Stimulated activated CD8-positive, alpha-beta memory T cell treated with anti-CD3 and anti-CD28 coated beads, Interleukin-7, amount 100 ng/mL, for 4 hours (primary cell): ENCODE data around the gene SEC14L3.

Experiments
- DNase-seq, 2 donors: peaks; one replicate each; pipeline ENCODE4 v3.0.0-alpha.2; 2020; ENCODE audit warnings: low read depth in 2 of 2

The SEC14L3 gene

DNA sequence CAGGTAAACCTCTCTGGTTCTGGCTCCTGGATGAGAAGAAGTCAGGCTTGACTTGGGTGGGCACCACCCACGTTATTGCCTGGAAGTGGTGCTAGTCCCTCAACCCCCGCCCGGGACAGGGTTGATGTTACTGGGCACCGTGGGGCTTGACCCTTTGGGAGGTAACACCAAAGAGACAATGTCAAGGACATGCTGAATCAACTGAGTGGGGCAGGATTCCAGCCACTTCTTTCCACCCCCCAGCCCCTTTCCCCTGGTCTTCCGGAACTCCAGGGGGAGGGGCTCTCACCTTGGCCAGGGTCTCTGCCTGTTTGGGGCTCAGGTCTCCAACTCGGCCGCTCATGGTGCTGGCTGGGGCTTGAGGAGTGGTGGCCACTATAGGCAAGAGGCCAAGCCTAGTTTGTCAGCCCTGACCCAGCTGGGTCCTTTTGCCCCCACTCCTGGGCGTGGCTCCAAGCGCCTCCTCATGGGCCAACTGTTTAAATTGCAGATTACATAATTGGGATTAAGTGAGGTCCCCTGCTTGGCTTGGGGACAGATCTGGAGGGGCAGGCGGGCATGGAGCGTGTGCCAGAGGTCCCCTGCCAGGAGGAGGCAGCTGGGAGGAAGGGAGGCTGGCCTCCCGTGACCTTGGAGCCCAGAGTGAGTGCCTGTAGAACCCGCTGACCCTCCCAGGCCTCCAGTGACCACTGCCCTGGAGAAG lies at the start of gene SEC14L3:
TSS of gene SEC14L3 (minus strand) at position 402 of the 703 bp plus-strand sequence. CDS start at position 343, 59 bp downstream.
- DNase-seq, result no peak

GRCh38 chr22:30519842-30520425 lies 48.1 kb upstream of the SEC14L3 start:
- DNase-seq, result no peak

- no peak for DNase-seq
Observed at GRCh38 chr22:30516731-30517130, 44.9 kb upstream of the SEC14L3 start.

GRCh38 chr22:30516273-30516672 lies 44.5 kb upstream of the SEC14L3 start:
- no peak for DNase-seq

DNA sequence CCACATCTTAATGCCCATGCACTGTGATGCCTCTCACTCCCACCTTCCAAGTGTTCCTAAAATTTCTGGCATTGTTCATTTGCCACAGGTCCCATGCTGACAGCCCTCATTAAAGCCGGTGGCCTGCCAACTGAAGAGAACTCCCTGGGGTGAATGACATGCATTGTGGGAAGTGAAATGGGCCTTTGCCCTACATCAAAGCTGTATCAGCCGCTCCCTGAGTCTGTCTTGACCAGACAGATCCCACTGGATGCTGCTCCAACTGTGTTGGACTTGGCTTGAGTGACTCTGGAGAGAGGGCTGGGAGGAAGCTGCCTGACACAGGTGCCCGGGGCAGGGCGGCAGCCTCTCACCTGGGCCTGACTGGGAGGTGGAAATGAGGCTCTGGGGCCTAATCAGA lies 42.4 kb upstream of the SEC14L3 start:
- no peak for DNase-seq

- no peak for DNase-seq
Observed at GRCh38 chr22:30513462-30513861, 41.6 kb upstream of the SEC14L3 start.

DNA sequence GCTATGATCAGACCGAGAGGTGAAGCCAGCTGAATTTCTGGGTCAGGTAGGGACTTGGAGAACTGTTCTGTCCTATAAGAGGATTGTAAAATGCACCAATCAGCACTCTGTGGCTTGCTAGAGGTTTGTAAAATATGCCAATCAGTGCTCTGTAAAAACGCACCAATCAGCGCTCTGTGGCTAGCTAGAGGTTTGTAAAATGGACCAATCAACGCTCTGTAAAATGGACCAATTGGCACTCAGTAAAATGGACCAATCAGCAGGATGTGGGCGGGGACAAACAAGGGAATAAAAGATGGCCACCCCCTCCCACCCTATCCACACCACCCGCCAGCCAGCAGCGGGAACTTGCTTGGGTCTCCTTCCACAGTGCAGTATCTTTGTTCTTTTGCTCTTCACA lies 40.1 kb upstream of the SEC14L3 start:
- DNase-seq, result no peak

DNA sequence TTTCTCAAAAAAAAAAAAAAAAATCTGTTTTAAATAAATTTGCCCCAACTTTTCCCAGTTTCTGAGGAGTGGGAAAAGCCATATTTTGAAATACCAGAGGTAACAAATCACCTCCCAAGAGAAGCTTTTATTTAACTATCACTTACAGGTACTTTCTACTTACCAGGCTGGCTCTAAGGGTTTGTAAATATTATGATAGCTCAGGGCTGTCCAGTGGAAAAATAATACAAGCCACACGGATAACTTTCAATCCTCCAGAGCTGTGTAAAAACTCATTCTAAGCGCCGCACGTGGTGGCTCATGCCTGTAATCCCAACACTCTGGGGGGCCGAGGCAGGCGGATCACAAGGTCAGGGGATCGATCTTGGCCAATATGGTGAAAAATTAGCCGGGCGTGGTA lies 39.3 kb upstream of the SEC14L3 start:
- DNase-seq, result no peak

DNA sequence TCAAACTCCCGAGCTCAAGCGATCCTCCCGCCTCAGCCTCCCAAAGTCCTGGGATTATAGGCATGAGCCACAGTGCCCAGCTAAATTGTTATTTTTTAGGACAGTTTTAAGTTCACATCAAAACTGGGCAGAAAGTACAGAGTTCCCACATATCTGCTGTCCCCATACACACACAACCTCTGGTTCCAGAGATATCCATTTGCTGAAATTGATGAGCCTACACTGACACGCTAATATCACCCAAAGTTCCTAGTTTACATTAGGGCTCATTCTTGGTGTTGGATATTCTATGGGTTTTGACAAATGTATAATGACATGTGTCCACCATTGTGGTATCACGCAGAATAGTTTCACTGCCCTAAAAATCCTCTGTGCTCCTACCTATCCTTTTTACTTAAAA lies 36.4 kb upstream of the SEC14L3 start:
- no peak for DNase-seq

DNA sequence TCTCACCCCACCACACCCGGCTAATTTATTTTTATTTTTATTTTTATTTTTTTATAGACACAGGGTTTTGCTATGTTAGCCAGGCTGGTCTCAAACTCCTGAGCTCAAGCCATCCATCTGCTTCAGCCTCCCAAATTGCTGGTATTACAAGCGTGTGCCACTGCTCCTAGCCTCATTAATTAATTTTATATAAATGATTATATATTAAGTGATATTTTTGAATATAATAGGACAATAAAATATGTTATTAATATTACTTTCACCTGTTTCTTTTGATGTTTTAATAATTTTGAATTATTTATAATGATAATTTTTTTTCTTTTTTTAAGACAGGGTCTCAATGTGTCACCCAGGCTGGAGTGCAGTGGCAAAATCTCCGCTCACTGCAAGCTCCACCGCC lies 35.9 kb upstream of the SEC14L3 start:
- no peak for DNase-seq

- DNase-seq, result no peak
Observed at GRCh38 chr22:30506507-30506968, 34.7 kb upstream of the SEC14L3 start.

GRCh38 chr22:30503551-30503950 lies 31.7 kb upstream of the SEC14L3 start:
- DNase-seq, result no peak

GRCh38 chr22:30502911-30503310 lies 31.1 kb upstream of the SEC14L3 start:
- no peak for DNase-seq

DNA sequence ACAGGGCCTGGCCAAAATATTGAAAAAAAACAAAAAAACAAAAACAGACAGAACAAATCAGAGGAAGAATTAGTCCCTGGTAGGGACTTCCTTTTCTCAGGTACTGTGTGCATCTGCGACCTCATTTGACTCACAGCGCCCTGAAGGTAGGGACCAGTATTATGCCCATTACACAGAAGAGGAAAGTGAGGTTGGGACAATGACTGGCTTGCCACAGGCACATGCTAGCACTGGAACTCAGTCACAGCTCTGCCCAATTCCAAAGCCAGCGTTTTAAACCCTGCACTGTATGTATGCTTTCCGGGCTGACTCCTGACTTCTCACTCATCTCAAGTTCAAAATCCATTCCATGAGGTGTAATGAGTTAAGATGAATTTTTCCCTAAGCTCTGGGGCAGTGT lies 30.3 kb upstream of the SEC14L3 start:
- no peak for DNase-seq

DNA sequence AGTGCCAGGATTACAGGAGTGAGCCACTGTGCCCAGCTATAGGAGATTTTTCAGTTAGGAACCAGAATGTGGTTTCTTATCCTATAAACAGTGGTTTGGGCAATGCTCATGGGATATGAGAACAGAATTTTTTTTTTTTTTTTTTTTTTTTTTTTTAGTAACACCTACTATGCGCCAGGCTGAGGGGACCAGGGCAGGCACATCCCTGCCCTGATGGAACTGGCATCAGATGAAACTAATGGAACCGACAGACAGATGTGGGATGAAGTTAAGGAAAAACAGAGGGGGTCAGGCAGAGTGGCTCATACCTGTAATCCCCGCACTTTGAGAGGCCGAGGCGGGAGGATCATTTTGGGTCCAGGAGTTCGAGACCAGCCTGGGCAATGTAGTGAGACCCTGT lies 28.8 kb upstream of the SEC14L3 start:
- no peak for DNase-seq

GRCh38 chr22:30497466-30498150 lies 25.8 kb upstream of the SEC14L3 start:
- DNase-seq, result no peak

- no peak for DNase-seq
Observed at GRCh38 chr22:30495041-30495784, 23.4 kb upstream of the SEC14L3 start.

GRCh38 chr22:30492144-30492543 lies 20.3 kb upstream of the SEC14L3 start:
- no peak for DNase-seq

GRCh38 chr22:30491381-30491780 lies 19.6 kb upstream of the SEC14L3 start:
- DNase-seq, result no peak

DNA sequence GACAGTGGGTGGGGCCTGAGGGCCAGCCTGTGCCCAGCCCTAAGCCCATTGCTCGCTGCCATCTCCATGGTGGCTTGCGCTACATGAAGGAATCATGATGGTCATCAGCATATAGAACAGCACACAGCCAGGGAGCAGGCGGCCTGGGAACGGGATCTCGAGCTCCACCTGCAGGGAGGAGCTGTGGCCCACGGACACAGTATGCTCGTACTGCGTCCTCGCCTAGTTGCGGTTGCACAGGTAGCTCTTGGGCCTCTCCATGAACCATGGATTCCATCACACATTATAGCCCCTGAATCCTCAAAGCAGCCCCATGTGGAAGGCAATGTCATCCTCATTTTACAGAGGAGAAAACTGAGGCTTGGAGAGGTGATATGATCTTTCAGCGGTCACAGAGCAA lies 18.6 kb upstream of the SEC14L3 start:
- no peak for DNase-seq

GRCh38 chr22:30488121-30488520 lies 16.3 kb upstream of the SEC14L3 start:
- DNase-seq, result no peak

DNA sequence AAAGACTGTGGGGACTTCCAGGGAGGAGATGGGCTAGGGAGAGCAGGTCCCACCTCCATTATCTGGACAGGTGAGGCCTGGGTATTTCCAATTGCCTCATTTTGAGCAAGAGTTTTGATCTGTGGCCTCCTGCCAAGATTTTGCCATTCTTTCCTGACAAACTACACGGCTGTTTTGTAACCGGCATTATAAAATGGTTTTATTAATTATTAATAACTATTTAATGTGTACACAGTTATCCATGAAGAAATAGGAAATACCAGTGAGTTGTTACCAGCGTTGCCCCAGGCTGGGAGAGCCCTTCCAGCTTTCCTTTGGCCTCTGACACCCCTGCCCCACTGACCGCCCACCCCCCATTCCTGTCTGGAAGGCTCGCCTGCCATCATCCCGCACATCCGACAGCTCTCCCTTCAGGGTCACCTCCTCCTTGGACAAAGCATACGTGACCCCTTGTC lies 14.9 kb upstream of the SEC14L3 start:
- no peak for DNase-seq
